ENCODE results near the gene MYOM1.
A peak's percentile ranks its signal among the peaks of the same experiment; 100 is the strongest.

Gene MYOM1

GRCh38 chr18:3219631-3220335 is at the start of gene MYOM1:
TSS of gene MYOM1 (minus strand) at chr18:3219968. CDS start at chr18:3215223, 4,745 bp downstream.
- no peak for DNase-seq (ENCODE audit: low read depth)

GRCh38 chr18:3269241-3269913 is 49.6 kb upstream of the MYOM1 start:
- no peak for DNase-seq (ENCODE audit: low read depth)

GRCh38 chr18:3268306-3268705 is 48.5 kb upstream of the MYOM1 start:
- DNase-seq (ENCODE audit: low read depth): no peak

GRCh38 chr18:3266062-3266608 is 46.4 kb upstream of the MYOM1 start:
- no peak for DNase-seq (ENCODE audit: low read depth)

GRCh38 chr18:3265564-3266033 is 45.8 kb upstream of the MYOM1 start:
- DNase-seq (ENCODE audit: low read depth): no peak

GRCh38 chr18:3264362-3264761 is 44.6 kb upstream of the MYOM1 start:
- DNase-seq (ENCODE audit: low read depth): no peak

- DNase-seq (ENCODE audit: low read depth): no peak
These were observed 43.4 kb upstream of the MYOM1 start for GRCh38 chr18:3263132-3263700.

- DNase-seq (ENCODE audit: low read depth): peak; percentile 16
These were observed 42.7 kb upstream of the MYOM1 start for GRCh38 chr18:3262234-3263131.

GRCh38 chr18:3261373-3262233 is 41.8 kb upstream of the MYOM1 start, which contains the start of gene MYL12B:
TSS of gene MYL12B (plus strand) at chr18:3262133. CDS start at chr18:3272899, 10,766 bp downstream.
- peak; percentile 73 for DNase-seq (ENCODE audit: low read depth)

GRCh38 chr18:3260995-3261372 is 41.2 kb upstream of the MYOM1 start:
- no peak for DNase-seq (ENCODE audit: low read depth)

- no peak for DNase-seq (ENCODE audit: low read depth)
These were observed 37.9 kb upstream of the MYOM1 start for GRCh38 chr18:3257627-3258120.

- no peak for DNase-seq (ENCODE audit: low read depth)
These were observed 37.2 kb upstream of the MYOM1 start for GRCh38 chr18:3256693-3257626.

GRCh38 chr18:3255611-3256165 is 35.9 kb upstream of the MYOM1 start:
- no peak for DNase-seq (ENCODE audit: low read depth)

- no peak for DNase-seq (ENCODE audit: low read depth)
These were observed 35.0 kb upstream of the MYOM1 start for GRCh38 chr18:3254725-3255124.

- no peak for DNase-seq (ENCODE audit: low read depth)
These were observed 33.1 kb upstream of the MYOM1 start for GRCh38 chr18:3252843-3253242.

GRCh38 chr18:3251963-3252277 is 32.2 kb upstream of the MYOM1 start:
- DNase-seq (ENCODE audit: low read depth): no peak

GRCh38 chr18:3251249-3251962 is 31.6 kb upstream of the MYOM1 start:
- DNase-seq (ENCODE audit: low read depth): no peak

- DNase-seq (ENCODE audit: low read depth): no peak
These were observed 30.7 kb upstream of the MYOM1 start for GRCh38 chr18:3250237-3251107.

Data from activated T-helper 1 cell treated with Interleukin-2 at 50 U/mL for 16 hours (primary cell).